ENCODE measurements around the gene CFAP210.

Gene CFAP210

DNA sequence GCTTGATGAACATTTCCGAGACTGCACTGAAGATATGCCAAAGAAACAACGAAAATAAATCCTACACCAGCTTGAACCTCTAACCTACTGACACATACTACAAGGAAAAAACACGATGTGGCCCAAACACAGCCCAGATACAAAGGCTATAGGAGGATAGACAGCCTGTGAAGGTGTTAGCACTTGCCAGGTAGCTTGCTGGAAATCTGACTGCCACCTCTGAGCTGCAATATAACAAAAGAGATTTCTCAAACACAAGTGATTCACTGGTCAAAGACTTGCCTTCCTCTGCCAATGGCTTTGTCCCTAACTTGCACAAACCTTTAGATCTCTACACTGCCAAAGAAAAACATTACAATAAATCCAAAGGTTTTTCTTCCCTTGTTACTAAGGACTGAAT, 21.1 kb downstream of the CFAP210 start:
- DNase-seq (ENCODE audit: low spot score) = no peak

DNA sequence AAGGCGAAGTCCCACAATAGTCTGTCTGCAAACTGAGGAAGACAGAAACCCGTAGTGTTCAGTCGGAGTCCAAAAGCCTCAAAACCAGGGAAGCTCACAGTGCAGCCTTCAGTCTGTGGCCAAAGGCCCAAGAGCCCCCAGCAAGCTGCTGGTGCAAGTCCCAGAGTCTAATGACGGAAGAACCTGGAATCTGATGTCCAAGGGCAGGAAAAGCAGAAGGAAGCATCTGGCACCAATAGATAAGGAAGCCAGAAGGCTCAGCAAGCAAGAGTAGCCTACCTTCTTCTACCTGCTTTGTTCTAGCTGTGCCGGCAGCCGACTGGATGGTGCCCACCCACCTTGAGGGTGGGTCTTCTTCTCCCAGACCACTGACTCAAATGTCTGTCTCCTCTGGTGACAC, 21.8 kb downstream of the CFAP210 start:
- DNase-seq (ENCODE audit: low spot score) = no peak

DNA sequence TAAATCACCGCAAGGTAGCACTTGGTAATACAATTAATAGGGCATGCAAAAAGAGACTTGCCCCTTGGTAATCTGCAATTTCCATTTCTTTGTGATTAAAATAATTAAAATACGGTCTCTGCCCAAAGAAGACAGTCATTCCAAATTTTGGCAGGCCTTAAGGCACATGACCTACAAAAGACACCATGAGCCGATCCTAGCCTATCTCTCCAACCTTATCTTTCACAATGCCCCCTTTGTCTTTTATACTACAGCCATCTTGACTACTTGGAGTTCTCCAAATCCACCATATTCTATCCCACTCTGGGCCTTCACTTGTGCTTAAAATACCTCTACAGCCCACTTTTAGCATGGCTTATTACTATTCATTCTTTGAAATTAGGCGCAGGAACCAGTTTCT, 23.3 kb downstream of the CFAP210 start:
- no peak for DNase-seq (ENCODE audit: low spot score)

DNA sequence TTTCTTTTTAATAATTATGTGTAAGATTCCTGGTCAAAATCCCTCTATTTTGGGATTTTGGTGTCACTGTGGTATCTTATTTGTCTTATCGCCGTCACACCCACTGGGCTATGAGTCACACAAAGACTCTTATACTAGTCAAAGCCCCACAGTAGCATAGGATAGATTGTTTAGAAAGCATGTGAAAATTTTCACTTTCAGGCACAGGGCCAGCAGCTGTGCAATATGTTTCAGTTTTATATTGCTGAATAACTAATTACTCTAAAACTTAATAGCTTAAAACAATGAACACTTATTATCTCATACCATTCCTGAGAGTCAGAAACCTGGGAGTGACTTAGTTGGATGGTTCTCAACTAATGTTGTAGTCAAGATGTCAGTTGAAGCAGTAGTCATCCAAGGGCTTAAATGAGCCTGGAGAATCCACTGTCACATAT, 24.0 kb downstream of the CFAP210 start:
- no peak for DNase-seq (ENCODE audit: low spot score)

DNA sequence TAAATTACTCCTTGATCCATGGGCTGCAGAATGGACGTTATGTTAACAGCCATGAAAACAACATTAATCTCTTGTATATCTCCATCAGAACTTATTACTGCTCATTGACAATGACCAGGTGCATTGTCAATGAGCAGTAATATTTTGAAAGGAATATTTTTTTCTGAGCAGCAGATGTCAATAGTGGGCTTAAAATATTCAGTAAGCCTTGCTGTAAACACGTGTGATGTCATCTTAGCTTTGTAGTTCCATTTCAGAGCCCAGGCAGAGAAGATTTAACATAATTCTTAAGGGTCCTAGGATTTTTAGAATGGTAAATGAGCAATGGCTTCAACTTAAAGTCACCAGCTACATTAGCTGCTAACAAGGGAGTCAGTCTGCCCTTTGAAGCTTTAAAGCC, 26.6 kb downstream of the CFAP210 start:
- no peak for DNase-seq (ENCODE audit: low spot score)

DNA sequence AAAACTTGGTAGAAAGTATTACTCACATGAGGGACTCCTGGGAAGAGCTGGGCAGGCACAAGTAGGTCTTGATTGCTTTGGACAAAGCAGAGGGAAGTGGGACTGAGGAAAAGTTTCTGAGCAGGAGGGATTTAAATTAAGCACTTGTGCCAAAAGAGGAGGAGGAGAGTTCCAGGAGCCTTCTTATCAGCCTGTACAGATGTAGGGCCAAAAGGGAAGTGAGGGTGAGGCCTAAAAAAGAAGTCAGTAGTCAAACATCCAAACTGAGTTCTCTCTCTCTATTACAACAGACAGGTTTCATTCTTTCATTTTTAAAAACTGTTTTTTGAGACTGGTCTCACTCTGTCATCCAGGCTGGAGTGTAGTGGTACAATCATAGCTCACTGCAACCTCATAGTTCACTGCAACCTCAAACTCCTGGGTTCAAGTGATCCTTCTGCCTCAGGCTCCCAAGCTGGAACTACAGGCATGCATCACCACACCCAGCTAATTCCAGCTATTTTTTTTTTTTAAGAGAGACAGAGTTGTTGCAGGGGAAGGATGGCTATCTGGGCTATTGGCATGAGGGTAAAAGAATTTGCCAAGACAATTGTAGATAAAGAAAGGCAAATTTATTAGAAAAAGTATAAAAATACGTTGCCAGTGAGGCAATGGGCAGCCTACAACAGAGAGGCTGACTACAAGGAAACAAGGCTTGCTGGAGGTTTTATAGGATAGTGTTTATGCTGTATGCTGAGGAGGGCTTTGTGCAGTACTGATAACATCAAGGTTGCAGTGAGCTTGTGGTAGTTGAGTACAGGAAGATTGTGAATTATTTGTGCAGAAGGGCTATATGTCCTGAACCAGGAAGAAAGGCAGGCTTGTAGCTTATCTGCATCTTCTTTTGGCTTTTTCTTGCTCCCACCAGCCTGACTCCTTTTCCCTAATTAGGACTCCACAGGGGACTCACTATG, 29.0 kb downstream of the CFAP210 start:
- no peak for DNase-seq (ENCODE audit: low spot score)

DNA sequence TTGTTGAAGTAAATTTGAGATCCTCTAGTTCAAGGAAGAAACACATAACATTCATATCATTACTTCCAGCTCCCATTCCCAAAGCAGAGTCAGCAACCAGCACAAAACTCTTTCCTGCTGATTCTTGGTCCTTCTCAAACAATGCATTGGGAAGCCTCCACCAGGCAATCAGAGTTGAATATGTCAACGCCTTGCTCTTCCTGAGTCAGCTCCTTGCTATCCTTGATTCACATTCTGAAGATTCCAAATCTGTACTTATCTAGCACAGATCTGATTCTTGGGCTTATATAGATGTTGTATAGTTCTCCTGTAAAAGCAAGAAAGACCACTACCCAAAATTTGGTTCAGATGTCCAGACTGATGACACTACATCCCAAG, 29.6 kb downstream of the CFAP210 start:
- DNase-seq (ENCODE audit: low spot score) = no peak

DNA sequence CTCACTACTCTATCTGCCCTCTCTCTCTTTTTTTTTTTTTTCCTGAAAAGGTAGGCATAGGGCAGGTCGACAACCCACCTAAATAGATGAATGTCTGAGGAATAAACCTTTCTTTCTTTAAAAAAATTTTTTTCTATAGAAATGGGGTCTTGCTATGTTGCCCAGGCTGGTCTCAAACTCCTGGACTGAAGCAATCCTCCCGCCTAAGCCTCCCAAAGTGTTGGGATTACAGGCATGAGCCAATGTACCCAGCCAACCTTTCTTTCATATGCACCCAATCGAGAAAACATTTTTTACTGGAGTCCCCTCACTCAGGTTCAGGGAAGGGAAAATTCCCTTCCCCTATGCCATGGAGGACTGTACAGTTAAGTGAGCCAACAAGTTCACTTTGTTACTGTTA, 31.0 kb downstream of the CFAP210 start:
- no peak for DNase-seq (ENCODE audit: low spot score)

DNA sequence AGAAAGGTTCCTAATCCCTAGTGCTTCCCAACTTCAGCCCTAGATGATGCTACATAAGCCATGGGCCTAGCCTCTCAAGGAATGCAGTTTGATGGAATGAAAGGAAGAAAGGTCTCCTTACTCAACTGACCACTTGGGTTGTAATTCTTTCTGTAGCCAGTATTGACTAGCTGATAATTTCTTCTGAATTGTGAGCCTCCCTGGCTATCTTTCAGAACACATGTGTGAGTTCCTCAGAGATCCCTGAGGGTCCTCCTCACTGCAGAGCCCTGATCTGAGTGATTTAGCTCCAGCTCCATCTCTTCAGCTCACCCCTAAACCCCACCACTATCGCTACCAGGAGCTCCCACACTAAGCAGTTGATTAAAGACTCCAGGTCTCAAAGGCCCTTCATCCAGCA, 31.5 kb downstream of the CFAP210 start:
- no peak for DNase-seq (ENCODE audit: low spot score)

DNA sequence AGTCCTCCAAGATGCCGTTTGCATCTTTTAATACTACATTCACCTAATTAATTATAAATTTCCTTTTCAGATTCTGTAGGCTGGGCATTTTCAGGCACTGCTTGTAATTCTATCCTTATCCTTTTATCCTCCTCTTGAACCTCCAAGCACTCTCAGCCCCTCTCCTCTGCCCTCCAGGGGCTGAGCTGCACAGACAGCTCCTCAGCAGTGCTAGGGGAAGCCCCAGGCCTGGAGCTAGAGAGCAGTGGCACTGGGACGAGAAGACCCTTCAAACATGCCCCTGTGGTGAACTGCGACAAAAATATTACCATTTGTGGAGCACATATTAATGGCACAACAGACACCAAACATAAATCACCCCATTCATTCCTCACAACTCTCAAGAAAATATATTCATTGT, 32.9 kb downstream of the CFAP210 start:
- no peak for DNase-seq (ENCODE audit: low spot score)

DNA sequence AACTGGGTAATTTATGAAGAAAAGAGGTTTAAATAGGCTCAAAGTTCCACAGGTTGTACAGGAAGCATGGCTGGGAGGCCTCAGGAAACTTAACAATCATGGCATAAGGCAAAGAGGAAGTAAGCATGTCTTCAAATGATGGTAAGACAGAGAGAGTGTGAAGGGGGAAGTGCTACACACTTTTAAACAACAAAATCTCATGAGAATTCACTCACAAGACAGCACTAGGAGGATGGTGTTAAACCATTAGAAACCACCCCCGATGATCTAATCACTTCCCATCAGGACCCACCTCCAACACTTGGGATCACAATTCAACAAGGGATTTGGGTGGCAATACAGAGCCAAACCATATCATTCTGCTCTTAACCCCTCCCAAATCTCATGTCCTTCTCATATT, 34.9 kb downstream of the CFAP210 start:
- DNase-seq (ENCODE audit: low spot score) = no peak

DNA sequence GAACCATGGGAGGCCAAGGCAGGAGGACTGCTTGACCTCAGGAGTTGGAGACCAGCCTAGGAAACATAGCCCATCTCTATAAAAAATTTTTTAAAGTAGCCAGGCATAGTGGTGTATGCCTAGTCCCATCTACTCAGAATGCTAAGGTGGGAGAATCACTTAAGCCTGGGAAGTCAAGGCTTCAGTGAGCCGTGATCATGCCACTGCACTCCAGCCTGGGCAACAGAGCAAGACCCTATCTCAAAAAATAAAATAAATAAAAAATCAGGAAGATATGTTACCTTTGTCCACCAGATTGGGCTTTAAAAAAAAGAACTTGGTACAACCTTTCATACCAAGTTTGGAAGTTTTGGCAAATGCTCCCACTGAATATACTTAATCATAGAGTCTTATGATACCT, 35.3 kb downstream of the CFAP210 start:
- no peak for DNase-seq (ENCODE audit: low spot score)

DNA sequence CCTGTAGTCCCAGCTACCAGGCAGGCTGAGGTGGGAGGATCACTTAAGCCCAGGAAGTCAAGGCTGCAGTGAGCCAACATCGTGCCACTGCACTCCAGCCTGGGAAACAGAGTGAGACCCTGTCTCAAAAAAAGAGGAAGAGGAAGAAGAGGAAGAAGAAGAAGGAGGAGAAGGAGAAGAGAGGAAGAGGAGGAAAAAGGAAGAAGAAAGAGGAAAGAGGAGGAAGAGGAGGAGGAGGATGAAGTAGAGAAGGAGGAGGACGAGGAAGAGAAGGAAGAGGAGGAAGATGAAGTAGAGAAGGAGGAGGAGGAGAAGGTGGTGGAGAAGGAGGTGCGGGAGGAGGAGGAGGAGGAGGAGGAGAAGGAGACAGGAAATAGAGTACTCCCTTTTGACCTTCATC, 38.0 kb downstream of the CFAP210 start:
- no peak for DNase-seq (ENCODE audit: low spot score)

DNA sequence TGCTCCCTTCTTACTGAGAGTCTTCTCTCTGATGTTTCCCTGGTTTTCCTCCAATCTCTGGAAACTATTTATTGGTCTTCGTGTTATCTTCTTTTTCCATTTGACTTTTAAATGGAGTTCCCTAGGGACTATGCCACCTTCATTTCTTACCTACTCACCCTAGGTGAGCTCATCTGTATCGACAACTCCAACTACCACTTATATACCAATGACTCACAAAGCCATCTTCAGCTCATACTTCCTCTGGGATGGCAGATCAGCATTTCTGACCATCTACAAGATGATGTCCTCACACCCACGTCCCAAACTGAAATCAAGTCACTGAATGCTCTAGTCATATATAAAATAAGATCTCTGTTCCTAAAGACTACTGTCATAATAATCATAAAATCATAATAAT, 40.6 kb downstream of the CFAP210 start:
- no peak for DNase-seq (ENCODE audit: low spot score)

DNA sequence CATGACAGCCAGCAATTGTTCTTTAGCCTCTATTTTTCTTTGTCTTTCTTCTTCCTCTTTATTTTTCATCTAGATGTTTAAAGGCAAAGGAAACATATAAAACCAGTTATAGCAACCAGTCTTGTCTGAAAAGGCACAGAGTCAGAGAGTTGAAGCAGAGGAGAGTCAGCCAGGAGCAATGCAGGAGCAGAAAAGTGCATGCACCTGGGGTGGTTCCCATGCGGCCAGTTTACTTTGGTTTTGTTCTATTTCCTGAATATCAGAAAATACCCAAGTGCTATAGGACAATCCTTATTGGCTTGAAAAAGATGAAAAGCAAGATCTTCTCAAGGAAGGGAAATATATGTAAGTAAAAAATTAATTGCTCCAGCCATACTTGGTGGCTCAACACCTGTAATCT, 44.9 kb downstream of the CFAP210 start:
- no peak for DNase-seq (ENCODE audit: low spot score)

DNA sequence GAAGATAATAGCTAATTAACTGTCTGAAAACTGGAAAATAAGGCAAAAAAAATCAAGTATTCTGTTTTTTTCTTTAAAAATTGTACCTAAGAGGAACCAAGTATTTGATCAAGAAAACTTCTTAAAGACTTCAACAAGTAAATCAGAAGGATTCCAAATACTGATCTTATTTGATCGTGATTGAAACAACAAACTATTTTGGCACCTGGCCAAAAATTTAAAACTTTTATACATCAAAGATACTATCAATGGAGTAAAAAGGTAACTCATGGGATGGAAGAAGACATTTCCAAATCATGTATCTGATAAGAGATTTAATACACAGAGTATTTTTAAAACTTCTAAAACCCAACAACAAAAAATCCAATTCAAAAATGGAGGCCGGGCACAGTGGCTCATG, 46.7 kb downstream of the CFAP210 start:
- no peak for DNase-seq (ENCODE audit: low spot score)

DNA sequence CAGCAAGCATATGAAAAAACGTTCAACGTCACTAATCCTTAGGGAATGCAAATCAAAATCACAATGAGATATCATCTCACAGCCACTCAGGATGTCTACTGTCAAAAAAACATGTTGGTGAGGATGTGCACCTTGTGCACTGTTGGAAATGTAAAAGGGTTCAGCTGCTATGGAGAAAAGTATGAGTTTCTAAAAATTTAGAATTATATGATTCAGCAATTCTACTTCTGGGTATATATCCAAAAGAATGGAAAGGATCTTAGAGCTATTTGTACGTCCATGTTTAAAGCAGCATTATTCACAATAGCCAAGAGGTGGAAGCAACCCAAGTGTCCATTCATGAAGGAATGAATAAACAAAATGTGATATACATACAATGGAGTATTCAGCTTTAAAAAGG, 50.0 kb downstream of the CFAP210 start:
- DNase-seq (ENCODE audit: low spot score) = no peak

DNA sequence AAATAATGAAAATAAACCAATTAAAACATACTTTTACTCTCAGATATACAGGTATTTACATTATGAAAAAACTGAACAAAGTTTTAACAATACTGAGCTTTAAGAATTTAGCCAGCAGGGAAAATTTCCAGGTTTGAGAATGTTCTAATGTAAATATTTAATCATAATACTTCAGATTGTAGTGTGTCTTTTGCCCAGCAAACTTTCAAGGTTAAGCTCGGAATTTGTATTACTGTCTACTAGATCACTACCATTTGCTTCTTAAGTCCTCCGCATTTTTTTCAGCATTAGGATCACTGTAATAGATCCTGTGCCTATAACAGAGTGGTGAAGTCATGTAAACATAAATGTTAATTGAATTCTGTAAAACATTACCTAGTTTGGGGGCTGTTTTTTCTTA, 52.7 kb downstream of the CFAP210 start:
- DNase-seq (ENCODE audit: low spot score) = no peak

DNA sequence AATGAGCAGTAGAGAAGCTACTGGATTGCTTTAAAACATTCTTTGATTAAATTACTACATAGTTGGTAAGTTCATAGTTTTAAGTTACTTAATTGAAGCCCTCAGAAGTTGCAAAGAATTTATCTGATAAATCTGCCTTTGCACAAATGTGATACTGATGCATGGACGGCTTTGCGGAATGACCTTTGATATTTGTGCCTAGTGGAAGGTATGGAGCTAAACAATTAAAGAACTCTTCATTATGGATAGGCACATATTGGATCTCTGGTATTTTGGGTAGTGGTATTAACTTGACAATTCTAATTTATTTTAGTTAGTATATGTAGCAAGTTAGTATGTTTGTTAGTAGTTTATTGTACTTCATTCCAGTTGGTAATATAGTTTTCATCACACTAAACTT, 54.1 kb downstream of the CFAP210 start:
- DNase-seq (ENCODE audit: low spot score) = no peak

DNA sequence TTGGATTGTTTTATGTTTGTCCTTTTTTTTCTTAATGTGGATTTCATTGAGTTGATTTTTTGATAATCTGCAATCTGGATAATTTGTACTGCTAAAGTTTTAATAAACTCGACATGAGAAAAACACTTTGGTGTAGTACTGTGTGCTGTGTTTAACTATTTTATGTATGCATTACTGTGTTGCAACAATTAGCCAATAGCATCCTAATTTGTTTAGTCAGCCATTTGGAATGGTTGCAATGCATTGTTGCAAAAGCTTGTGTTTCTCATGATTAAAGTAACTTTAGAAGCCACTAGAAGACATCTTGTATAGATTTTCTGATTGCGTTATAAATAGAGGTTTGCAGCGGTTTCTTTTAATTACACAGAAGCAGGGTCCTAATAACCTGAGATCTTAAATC, 56.6 kb downstream of the CFAP210 start:
- DNase-seq (ENCODE audit: low spot score) = no peak

DNA sequence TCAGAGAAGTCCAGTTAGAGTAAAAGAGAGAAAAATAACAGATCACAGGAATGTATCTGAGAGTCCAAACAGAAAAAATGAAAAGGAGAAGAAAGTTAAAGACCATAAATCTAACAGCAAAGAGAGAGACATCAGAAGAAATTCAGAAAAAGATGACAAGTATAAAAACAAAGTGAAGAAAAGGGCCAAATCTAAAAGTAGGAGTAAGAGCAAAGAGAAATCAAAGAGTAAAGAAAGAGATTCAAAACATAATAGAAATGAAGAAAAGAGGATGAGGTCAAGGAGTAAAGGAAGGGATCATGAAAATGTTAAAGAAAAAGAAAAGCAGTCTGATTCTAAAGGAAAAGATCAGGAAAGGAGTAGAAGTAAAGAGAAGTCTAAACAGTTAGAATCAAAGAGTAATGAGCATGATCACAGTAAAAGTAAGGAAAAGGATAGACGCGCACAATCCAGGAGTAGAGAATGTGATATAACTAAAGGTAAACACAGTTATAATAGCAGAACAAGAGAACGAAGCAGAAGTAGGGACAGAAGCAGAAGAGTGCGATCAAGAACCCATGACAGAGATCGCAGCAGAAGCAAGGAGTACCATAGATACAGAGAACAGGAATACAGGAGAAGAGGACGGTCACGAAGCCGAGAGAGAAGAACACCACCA, 57.6 kb downstream of the CFAP210 start:
- DNase-seq (ENCODE audit: low spot score) = no peak

DNA sequence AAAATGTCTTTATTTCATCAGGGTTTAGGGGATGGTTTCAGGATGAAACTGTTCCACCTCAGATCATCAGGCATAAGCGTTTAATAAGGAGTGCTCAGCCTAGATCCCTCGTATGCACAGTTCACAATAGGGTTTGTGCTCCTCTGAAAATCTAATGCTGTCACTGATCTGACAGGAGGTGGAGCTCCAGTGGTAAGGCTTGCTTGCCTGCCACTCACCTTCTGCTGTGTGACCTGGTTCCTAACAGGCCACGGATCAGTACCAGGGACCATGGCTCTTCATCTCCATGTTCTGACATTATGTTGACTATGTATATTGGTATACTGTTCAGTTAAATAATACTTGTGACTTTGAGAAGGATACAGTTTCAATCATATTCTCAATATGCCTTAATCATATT, 68.4 kb downstream of the CFAP210 start:
- no peak for DNase-seq (ENCODE audit: low spot score)

DNA sequence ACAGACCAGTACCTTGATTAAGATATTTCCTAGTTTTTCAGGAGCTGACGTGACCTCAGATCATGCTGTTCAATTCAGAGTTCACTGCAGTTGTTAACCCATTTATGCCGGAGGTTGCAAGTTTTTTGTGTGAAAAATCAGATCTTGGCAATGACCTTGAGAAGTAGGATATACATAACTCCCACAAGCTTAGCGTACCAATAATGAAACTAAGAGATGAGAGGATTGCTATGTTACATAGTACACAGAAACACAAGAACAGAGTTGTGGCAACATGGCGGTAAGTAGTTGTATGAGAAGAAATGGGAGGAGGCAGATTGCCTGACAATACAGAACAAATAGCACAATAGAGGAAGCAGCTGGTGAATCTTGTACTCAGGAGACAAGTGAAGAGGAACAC, 71.0 kb downstream of the CFAP210 start:
- no peak for DNase-seq (ENCODE audit: low spot score)

DNA sequence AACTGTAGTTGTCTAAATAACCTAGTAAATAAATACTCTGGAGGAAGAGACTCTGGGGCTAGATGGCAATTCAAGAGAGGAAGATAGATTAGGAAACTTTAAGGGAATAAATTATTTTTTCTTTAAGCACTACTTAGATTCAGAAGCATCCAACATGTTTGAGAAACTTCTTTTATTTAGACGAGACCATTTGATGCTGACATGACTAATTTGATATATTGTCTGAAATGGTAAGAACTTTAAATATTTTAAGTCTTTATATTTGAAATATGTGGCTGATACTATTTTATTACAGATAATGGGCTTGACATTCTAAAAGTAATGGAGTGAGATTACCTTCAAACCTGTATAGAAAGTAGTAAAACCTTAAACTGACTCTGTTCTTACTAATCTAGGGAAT, 73.7 kb downstream of the CFAP210 start:
- no peak for DNase-seq (ENCODE audit: low spot score)

Data from globus pallidus (tissue), 1 donor.